Bronchial epithelial cell (primary cell): Measurements from ENCODE around the gene DPF3. TPM values are rescaled to one million over a fixed set of nuclear protein-coding genes. Genes with fewer than 3 reads are reported as not detected.

Source experiments
- DNase-seq: peaks from one replicate; pipeline ENCODE4 v3.0.0-alpha.2; 2010; ENCODE audit warnings: low read depth
- FAIRE-seq: peaks from 2 replicates; lab custom pipeline; 2011; peaks lifted over from hg19 to GRCh38; lab: Jason Lieb, UNC
- H3K27me3 ChIP-seq: 2 replicates; pipeline ENCODE4 v1.5.1; 2011; ENCODE audit warnings: low read length; ENCODE audit not compliant: control insufficient read depth, insufficient read depth
- H3K36me3 ChIP-seq: 2 replicates; pipeline ENCODE4 v1.5.1; 2011; ENCODE audit warnings: low read length; ENCODE audit not compliant: control insufficient read depth, insufficient read depth
- H3K4me3 ChIP-seq: 2 replicates; pipeline ENCODE4 v1.5.1; 2011; ENCODE audit warnings: mild to moderate bottlenecking, low read depth, low read length, control low read depth
- total RNA-seq: library from RNA; depleted of rRNA; stranded (reverse); fragments of >200 nt; gene quantifications from 2 replicates; pipeline ENCODE4 v1.2.1, GENCODE V29; 2014
- TF ChIP-seq, protein P1 (sequence below): IDR thresholded peaks from 2 replicates; pipeline ENCODE4 v1.5.1; 2011; ENCODE audit warnings: mild to moderate bottlenecking, moderate library complexity, low read length, control low read depth, inconsistent platforms; ENCODE audit not compliant: insufficient read depth, severe bottlenecking

The DPF3 gene
- total RNA-seq, 1 donor from 2014 or later, result not detected

DNA sequence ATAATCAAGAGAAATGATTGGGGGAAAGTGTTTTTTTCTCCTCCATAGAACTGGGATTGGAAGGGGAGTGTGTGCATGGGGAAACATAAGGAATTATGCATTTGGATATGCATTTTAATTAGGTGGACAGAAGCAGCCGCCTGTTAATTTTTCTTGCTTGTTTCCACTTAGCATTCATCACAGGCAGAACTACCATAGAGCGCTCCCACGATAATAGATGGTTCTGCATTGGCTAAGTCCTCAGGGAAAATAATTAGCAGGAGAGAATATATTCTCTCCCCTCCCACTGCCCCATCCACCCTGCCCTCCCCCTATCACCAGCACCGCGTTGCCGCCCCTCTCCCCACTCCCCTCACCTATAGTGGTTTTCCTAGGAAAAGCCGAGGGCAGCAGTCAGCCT is 11.4 kb downstream of the DPF3 start:
- TF ChIP-seq, protein P1, sequence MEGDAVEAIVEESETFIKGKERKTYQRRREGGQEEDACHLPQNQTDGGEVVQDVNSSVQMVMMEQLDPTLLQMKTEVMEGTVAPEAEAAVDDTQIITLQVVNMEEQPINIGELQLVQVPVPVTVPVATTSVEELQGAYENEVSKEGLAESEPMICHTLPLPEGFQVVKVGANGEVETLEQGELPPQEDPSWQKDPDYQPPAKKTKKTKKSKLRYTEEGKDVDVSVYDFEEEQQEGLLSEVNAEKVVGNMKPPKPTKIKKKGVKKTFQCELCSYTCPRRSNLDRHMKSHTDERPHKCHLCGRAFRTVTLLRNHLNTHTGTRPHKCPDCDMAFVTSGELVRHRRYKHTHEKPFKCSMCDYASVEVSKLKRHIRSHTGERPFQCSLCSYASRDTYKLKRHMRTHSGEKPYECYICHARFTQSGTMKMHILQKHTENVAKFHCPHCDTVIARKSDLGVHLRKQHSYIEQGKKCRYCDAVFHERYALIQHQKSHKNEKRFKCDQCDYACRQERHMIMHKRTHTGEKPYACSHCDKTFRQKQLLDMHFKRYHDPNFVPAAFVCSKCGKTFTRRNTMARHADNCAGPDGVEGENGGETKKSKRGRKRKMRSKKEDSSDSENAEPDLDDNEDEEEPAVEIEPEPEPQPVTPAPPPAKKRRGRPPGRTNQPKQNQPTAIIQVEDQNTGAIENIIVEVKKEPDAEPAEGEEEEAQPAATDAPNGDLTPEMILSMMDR, result no peak
- Histone ChIP-seq H3K36me3 (no peaks in the 10 kb centered on the region), H3K4me3 (no peak overlapping the region), H3K27me3 (no peaks in the 10 kb centered on the region)
- DNase-seq (no peak), FAIRE-seq (no peak)

DNA sequence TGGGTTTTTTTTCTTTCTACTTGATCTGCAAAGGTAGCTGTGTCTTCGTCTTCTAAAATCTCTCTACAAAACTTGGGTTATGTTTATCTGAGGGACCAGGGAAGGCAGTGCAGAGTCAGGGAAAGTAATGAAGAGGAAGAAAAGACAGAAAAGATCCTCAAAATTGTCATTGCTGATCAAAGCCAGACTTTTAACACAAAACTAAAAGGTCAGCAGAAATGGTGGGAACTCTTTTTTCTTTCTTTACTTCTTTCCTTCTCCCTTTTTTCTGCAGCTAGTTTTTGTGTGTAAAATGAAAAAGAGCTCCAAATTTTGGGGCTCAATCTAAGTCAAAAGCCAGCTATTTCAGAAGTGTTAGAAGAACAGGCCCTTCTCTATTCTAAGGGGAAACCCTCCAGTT is 11.9 kb downstream of the DPF3 start:
- Histone ChIP-seq H3K27me3 (no peaks in the 10 kb centered on the region), H3K4me3 (no peak overlapping the region), H3K36me3 (no peaks in the 10 kb centered on the region)
- TF ChIP-seq, protein P1, result no peak
- FAIRE-seq (no peak), DNase-seq (no peak)

DNA sequence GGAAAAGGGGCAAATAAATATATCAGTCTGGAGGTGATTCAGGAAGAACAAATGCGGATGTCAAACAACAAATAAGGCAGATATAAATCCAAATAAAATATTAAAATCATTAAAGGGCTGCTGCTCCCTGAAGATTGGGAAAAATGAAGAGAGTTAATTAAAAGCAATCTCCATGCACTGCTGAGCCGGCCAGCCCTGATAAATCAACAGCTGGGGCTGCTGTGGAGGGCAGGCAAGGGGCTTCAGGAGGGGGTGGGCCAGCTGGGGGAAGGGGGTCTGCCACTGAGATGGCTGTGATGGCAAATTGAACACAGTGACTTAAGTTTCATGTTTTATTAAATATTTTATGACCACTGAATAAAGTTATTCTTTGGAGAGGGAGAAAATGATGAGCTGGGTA is 12.4 kb downstream of the DPF3 start:
- FAIRE-seq (no peak), DNase-seq (no peak)
- TF ChIP-seq, protein P1, result no peak
- Histone ChIP-seq H3K4me3 (no peak overlapping the region), H3K36me3 (no peaks in the 10 kb centered on the region), H3K27me3 (no peaks in the 10 kb centered on the region)

DNA sequence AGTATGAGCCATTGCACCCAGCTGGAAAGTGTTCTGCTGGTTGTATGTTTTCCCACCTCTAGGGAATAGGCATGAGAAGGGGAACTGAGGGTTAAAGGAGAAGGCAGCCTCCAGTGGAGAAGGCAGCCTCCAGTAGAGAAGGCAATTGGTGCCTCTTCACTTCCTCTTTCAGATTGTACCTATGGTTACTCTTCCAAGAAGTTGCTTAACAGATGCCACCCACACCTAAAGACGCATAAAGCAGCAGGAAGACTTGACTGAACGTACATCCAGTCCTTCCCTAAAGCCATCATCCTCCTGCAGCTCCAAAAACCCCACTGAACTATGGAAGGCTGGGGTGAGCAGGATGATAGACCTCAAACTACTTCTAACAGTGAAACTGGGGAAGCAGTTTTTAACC is 13.1 kb downstream of the DPF3 start:
- no peak for DNase-seq
- FAIRE-seq, result no peak
- Histone ChIP-seq H3K27me3 (no peaks in the 10 kb centered on the region), H3K36me3 (no peaks in the 10 kb centered on the region), H3K4me3 (no peak overlapping the region)
- TF ChIP-seq, protein P1, result no peak

DNA sequence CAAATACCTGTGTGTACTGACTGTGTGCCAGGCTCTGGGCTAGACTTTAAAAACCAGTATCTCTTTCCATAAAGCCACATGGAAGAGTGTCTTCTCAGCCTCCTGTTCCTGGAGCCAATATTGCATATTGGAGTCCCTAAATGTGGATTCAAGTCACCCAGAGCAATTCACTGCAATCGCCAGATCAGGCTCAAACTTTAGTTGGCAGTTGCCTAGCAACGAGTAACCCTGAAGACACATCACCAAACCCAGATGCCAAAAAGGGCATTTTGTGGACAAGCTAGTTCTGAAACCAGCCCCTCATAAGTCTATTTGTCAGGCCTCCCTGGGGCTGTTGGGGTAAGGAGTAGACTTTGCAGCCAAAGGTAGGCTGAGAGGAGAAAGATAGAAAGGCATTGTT is 13.7 kb downstream of the DPF3 start:
- TF ChIP-seq, protein P1, result no peak
- H3K27me3 ChIP-seq, result no peaks in the 10 kb centered on the region
- no peak for DNase-seq
- FAIRE-seq, result no peak
- no peak overlapping the region for H3K4me3 ChIP-seq
- no peaks in the 10 kb centered on the region for H3K36me3 ChIP-seq

DNA sequence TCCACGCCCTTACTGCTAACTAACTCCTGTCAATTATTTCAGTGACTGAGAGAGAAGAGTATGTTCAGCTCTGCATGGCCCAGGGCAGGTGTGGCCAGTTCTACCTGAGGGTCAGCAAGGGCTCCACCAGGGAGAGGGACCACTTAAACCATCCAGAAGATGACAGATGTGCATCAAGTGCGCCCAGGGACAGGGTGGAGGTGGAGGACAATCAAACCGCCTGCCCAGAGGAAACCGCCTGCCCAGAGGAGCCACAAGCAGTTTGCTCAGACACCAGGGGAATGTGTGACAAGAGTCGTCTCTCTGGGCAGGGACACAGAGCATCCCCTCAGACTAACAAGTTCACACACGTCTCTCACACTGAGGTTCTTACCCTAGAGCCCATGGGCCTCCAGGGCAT is 14.5 kb downstream of the DPF3 start:
- no peaks in the 10 kb centered on the region for H3K27me3 ChIP-seq
- no peak overlapping the region for H3K4me3 ChIP-seq
- DNase-seq, result no peak
- TF ChIP-seq, protein P1, result no peak
- no peak for FAIRE-seq
- no peaks in the 10 kb centered on the region for H3K36me3 ChIP-seq
